GM12874 (cell line): ENCODE data around the gene UBXN2A.

Source experiments
- TF ChIP-seq, protein P1 (sequence below): IDR thresholded peaks from 2 replicates; pipeline ENCODE4 v1.5.1; 2011; ENCODE audit warnings: low read depth, mild to moderate bottlenecking, control low read depth, low read length, moderate library complexity; ENCODE audit not compliant: insufficient read depth

UBXN2A gene

DNA sequence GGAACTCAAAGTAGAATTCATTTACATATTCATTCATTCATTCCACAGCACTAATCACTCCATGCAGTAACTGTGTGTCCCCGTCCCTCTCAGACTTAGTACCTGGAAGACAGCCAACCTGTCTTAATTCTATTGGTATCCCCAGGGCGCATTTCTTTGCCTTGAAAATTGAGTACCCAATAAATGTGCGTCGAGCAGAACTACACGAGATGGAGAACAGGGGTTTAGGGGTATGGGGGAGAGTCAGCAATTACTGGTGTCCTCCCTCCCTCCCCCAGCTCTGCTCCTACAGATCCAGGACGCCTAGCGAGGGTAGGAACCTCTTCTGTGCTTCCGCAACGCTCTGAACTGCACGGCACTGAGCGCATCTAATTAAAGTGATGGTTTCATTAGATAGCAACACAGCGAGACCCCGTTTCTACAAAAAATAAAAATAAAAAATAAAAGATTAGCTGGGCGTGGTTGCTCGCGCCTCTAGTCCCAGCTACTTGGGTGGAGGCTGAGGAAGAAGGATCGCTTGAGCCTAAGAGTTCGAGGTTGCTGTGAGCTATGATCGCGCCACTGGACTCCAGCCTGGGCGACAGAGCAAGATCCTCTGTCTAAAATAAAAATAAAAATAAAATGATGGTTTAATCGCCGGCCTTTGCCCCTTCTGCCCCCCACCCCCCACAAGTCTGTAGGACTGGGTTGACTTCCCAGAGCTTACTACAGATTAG, 108.7 kb downstream of the UBXN2A start:
- TF ChIP-seq, protein P1, sequence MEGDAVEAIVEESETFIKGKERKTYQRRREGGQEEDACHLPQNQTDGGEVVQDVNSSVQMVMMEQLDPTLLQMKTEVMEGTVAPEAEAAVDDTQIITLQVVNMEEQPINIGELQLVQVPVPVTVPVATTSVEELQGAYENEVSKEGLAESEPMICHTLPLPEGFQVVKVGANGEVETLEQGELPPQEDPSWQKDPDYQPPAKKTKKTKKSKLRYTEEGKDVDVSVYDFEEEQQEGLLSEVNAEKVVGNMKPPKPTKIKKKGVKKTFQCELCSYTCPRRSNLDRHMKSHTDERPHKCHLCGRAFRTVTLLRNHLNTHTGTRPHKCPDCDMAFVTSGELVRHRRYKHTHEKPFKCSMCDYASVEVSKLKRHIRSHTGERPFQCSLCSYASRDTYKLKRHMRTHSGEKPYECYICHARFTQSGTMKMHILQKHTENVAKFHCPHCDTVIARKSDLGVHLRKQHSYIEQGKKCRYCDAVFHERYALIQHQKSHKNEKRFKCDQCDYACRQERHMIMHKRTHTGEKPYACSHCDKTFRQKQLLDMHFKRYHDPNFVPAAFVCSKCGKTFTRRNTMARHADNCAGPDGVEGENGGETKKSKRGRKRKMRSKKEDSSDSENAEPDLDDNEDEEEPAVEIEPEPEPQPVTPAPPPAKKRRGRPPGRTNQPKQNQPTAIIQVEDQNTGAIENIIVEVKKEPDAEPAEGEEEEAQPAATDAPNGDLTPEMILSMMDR: no peak

DNA sequence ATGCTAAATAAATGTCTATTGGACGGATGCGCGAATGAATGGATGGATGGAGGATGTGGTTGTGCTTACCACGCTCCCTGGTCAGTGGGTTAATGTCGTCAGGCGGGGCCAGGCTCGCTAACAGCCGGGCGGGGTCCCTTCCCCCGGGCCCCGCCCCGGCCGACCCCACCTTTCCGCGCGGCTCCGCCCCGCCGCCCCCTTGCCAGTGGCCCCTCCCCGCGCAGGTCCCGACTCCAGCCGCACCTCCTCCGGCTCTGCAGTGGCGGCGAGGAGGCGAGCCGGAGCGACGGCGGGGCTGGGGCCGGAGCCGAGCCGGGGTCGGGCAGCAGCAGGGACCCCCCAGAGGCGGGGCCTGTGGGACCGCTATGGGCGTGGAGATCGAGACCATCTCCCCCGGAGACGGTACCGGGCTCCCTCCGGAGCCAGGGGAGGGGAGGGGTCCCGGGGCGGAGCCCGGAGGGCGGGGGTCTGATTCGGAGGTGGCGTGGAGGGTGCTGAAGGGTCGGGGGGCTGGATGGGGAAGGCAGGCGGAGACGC, 109.3 kb downstream of the UBXN2A start, which contains the start of gene FKBP1B:
Gene FKBP1B, plus strand, starts transcription at position 257 of the 537 bp plus-strand sequence. Its CDS starts 109 bp downstream, at position 366.
- TF ChIP-seq, protein P1: no peak

DNA sequence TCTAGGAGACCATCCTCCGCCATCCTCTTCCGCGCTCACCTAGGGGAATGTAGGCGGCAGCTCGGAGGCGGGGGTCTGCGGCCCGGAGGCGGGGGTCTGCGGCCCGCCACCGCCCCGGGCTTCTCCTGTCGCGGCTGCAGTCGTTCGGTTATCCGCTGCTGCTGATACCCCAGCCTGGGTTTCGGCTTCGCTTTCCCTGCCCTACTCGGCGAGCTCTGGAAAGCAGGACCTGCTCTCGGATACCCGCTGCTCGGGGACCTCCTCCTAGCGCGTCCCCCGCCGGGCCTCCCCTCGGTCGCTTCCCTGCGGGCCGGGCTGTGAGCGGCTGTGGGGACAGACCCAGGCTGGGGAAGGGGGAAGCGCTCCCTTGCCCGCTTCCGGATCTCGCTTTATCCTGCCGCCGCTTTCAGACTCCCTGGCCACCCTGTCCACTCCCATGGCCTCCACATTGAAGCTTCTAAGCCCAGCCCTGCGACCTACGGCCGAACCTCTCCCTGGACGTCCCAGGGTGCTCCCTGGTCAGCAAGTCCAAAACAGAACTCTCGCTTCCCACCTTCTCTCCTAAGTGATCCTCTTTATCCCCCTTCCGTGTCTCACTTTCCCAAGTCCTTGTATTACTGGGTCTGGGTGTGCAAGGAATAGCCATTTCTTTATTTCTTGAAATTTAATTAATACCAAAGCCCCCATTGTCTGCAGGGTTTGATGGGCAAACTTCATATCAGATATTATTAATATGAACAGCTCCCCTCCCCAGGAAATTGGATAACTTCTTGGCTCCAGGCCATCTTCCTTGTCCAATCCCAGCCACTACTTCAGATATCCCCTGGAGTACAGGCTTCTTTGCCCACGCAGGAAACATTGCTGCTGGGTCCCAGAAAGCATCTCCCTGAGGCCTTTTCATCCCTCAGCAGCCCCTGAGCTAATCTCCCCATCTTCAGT, 110.0 kb downstream of the UBXN2A start:
- TF ChIP-seq, protein P1: no peak

GRCh38 chr2:24051833-24052232, 111.6 kb downstream of the UBXN2A start:
- TF ChIP-seq, protein P1: no peak

DNA sequence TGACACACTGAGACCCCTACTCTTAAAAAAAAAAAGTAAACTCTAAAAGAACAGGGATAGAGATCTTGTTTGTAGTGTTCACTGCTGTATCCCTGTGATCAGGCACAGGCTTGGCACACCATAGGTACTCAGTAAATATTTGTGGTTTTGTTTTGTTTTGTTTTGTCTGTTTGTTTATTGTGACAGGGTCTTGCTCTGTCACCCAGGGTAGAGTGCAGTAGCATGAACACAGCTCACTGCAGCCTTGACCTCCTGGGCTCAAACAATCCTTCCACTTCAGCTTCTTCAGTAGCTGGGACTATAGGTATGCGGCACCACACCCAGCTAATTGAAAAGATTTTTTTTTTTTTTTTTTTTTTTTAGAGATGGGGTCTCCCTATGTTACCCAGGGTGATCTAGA, 112.7 kb downstream of the UBXN2A start:
- TF ChIP-seq, protein P1: no peak
